ENCODE data around the gene RALGPS1.

DNA sequence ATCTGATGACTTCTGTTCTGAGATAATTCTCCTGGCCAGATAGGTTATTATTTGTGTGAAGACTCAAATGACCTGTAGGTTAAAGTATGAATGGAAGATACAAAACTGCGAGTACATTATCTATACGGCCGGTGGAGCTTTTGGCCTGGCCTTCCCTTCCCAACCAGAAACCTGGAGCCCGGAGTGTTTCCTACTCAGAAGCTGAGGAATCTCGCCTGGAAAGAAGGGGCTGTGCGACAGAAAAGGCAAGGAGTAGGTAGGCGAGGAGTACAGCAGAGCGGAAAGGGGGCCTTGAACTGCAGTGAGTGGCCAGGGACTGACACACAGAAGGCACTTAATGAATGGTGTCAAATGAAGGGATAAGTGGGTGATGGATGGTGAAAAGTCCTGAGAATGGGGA lies 173.3 kb downstream of the RALGPS1 start:
- TF ChIP-seq EZH2phosphoT487 (IDR thresholded peaks at IDR 0.05; ENCODE audit: borderline replicate concordance, low read length) = no peak
- TF ChIP-seq, protein P1, sequence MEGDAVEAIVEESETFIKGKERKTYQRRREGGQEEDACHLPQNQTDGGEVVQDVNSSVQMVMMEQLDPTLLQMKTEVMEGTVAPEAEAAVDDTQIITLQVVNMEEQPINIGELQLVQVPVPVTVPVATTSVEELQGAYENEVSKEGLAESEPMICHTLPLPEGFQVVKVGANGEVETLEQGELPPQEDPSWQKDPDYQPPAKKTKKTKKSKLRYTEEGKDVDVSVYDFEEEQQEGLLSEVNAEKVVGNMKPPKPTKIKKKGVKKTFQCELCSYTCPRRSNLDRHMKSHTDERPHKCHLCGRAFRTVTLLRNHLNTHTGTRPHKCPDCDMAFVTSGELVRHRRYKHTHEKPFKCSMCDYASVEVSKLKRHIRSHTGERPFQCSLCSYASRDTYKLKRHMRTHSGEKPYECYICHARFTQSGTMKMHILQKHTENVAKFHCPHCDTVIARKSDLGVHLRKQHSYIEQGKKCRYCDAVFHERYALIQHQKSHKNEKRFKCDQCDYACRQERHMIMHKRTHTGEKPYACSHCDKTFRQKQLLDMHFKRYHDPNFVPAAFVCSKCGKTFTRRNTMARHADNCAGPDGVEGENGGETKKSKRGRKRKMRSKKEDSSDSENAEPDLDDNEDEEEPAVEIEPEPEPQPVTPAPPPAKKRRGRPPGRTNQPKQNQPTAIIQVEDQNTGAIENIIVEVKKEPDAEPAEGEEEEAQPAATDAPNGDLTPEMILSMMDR (IDR thresholded peaks at IDR 0.05; ENCODE audit: low read depth, low read length, poor library complexity, severe bottlenecking) = no peak

All from DOHH2 (cell line).